MM.1S (cell line): ENCODE data around the gene KRTAP10-5.

Source experiments
- DNase-seq: peaks from one replicate; pipeline ENCODE4 v3.0.0-alpha.2; 2015
- H2AFZ ChIP-seq: fragments of 300-600 bp; sonication (generic); 2 replicates; pipeline ENCODE4 v1.6.0; 2016; ENCODE audit warnings: antibody characterized with exemption, low read length
- H3F3A ChIP-seq: fragments of 300-600 bp; sonication (generic); 2 replicates; pipeline ENCODE4 v1.6.1; 2016; ENCODE audit warnings: mild to moderate bottlenecking, antibody characterized with exemption, low read length, moderate library complexity, mixed read lengths; ENCODE audit not compliant: insufficient read depth
- H3K27ac ChIP-seq: fragments of 300-600 bp; sonication (generic); 2 replicates; pipeline ENCODE4 v1.5.1; 2016; ENCODE audit warnings: mild to moderate bottlenecking, low read length
- H3K27me3 ChIP-seq: fragments of 300-600 bp; sonication (generic); replicated peaks from 2 replicates; pipeline ENCODE4 v1.6.0; 2016; ENCODE audit warnings: low read length; ENCODE audit not compliant: insufficient read depth
- H3K36me3 ChIP-seq: fragments of 300-600 bp; sonication (generic); replicated peaks from 2 replicates; pipeline ENCODE4 v1.6.1; 2016; ENCODE audit warnings: mild to moderate bottlenecking, low read length, mixed read lengths; ENCODE audit not compliant: insufficient read depth
- H3K4me1 ChIP-seq: fragments of 300-600 bp; sonication (generic); 2 replicates; pipeline ENCODE4 v1.6.1; 2016; ENCODE audit warnings: low read length, mixed read lengths
- H3K4me2 ChIP-seq: fragments of 300-600 bp; sonication (generic); 2 replicates; pipeline ENCODE4 v1.6.0; 2016; ENCODE audit warnings: low read depth, low read length
- H3K4me3 ChIP-seq: fragments of 300-600 bp; sonication (generic); 2 replicates; pipeline ENCODE4 v1.5.1; 2016; ENCODE audit warnings: low read length, mixed read lengths
- H3K79me2 ChIP-seq: fragments of 300-600 bp; sonication (generic); 2 replicates; pipeline ENCODE4 v1.6.1; 2016; ENCODE audit warnings: mixed run types, low read length, mixed read lengths
- H3K9ac ChIP-seq: fragments of 300-600 bp; sonication (generic); 2 replicates; pipeline ENCODE4 v1.6.1; 2016; ENCODE audit warnings: low read length, mixed read lengths
- H3K9me2 ChIP-seq: fragments of 300-600 bp; sonication (generic); replicated peaks from 2 replicates; pipeline ENCODE4 v1.6.1; 2016; ENCODE audit warnings: mild to moderate bottlenecking, low read length, mixed read lengths; ENCODE audit not compliant: insufficient read depth
- H3K9me3 ChIP-seq: fragments of 300-600 bp; sonication (generic); replicated peaks from 2 replicates; pipeline ENCODE4 v1.6.1; 2016; ENCODE audit warnings: mild to moderate bottlenecking, low read length, mixed read lengths; ENCODE audit not compliant: insufficient read depth
- H4K20me1 ChIP-seq: fragments of 300-600 bp; sonication (generic); 2 replicates; pipeline ENCODE4 v1.6.1; 2016; ENCODE audit warnings: mild to moderate bottlenecking, low read length, moderate library complexity, mixed read lengths; ENCODE audit not compliant: insufficient read depth
- EZH2 ChIP-seq: fragments of 300-600 bp; sonication (generic); optimal IDR thresholded peaks from 2 replicates; pipeline ENCODE3; 2017; ENCODE audit warnings: low read depth, mild to moderate bottlenecking, antibody characterized with exemption, low read length, mixed read lengths
- EZH2phosphoT487 ChIP-seq: fragments of 300-600 bp; sonication (generic); IDR thresholded peaks from 2 replicates; pipeline ENCODE4 v1.6.1; 2018; ENCODE audit warnings: antibody characterized with exemption, low read length
- TF ChIP-seq, protein P1 (sequence below): fragments of 300-600 bp; sonication (generic); IDR thresholded peaks from 2 replicates; pipeline ENCODE4 v1.5.1; 2016; ENCODE audit warnings: antibody characterized with exemption, low read length, mixed read lengths

The KRTAP10-5 gene

DNA sequence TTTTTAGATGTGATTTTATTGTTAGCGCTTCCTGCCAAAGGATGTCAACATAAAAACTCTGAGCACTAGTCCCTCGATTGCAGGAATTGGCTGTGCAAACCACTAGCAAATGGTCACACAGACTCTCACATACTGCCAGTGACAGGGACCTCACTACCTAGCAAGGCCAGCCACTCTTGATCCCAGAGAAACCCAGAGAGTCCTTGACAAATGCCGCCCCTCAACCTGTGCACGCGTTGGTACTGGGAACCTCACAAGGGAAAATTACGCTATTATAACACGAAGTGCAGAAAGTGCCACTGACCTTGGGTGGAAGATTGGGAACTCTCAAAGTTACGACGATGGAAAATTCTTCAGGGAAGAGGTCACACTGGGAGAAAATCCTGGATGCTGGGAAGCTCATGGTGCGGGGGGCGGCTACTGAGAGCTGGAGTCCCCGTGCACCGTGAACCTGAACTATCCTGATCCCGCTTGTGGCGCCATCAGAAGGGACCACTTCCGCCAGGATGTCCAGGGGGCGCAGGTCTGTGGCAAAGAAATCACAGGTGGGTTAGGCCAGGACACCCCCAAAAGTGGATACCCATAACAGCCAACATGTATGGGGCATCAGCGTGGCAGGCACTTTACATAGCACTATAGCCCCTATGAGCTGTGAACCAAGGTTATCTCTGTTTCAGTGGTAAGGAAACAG lies 12.8 kb downstream of the KRTAP10-5 start:
- Histone ChIP-seq H3F3A (no peaks in the 10 kb centered on the region), H3K27ac (no peak overlapping the region), H3K9me3 (no peaks in the 10 kb centered on the region), H4K20me1 (no peaks in the 10 kb centered on the region), H3K9me2 (no peaks in the 10 kb centered on the region), H3K9ac (no peak overlapping the region), H3K79me2 (no peaks in the 10 kb centered on the region), H3K27me3 (peaks cover 99% of the 10 kb centered on the region), H3K4me3 (no peak overlapping the region), H3K4me2 (no peak overlapping the region), H2AFZ (no peak overlapping the region), H3K36me3 (no peaks in the 10 kb centered on the region), H3K4me1 (no peaks in the 10 kb centered on the region)
- TF ChIP-seq, protein P1, sequence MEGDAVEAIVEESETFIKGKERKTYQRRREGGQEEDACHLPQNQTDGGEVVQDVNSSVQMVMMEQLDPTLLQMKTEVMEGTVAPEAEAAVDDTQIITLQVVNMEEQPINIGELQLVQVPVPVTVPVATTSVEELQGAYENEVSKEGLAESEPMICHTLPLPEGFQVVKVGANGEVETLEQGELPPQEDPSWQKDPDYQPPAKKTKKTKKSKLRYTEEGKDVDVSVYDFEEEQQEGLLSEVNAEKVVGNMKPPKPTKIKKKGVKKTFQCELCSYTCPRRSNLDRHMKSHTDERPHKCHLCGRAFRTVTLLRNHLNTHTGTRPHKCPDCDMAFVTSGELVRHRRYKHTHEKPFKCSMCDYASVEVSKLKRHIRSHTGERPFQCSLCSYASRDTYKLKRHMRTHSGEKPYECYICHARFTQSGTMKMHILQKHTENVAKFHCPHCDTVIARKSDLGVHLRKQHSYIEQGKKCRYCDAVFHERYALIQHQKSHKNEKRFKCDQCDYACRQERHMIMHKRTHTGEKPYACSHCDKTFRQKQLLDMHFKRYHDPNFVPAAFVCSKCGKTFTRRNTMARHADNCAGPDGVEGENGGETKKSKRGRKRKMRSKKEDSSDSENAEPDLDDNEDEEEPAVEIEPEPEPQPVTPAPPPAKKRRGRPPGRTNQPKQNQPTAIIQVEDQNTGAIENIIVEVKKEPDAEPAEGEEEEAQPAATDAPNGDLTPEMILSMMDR = no peak
- TF ChIP-seq EZH2 = no peak
- no peak for DNase-seq

DNA sequence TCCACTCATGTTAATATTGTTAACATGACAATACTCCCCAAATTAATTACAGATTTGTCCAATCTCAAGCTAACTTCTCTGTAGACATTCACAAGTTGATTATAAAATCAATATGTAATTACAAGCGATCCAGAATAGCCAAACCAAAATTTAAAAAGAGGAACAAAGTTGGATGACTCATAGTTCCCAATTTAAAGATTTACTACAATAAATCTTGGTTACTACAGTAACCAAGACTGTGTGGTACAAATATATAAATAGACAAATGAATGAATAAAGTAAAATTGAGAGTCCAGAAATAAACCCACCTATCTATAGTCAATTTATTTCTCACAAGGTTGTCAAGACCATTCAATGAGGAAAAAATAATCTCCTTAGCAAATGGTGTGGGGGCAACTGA lies 14.0 kb downstream of the KRTAP10-5 start:
- Histone ChIP-seq H3K4me2 (no peak overlapping the region), H3K4me1 (no peaks in the 10 kb centered on the region), H3K9ac (no peak overlapping the region), H4K20me1 (no peaks in the 10 kb centered on the region), H3K9me3 (no peaks in the 10 kb centered on the region), H2AFZ (no peak overlapping the region), H3K36me3 (no peaks in the 10 kb centered on the region), H3F3A (no peaks in the 10 kb centered on the region), H3K9me2 (no peaks in the 10 kb centered on the region), H3K79me2 (no peaks in the 10 kb centered on the region), H3K27me3 (peaks cover 99% of the 10 kb centered on the region), H3K27ac (no peak overlapping the region), H3K4me3 (no peak overlapping the region)
- TF ChIP-seq, protein P1 = no peak
- no peak for TF ChIP-seq EZH2
- no peak for TF ChIP-seq EZH2phosphoT487
- no peak for DNase-seq

DNA sequence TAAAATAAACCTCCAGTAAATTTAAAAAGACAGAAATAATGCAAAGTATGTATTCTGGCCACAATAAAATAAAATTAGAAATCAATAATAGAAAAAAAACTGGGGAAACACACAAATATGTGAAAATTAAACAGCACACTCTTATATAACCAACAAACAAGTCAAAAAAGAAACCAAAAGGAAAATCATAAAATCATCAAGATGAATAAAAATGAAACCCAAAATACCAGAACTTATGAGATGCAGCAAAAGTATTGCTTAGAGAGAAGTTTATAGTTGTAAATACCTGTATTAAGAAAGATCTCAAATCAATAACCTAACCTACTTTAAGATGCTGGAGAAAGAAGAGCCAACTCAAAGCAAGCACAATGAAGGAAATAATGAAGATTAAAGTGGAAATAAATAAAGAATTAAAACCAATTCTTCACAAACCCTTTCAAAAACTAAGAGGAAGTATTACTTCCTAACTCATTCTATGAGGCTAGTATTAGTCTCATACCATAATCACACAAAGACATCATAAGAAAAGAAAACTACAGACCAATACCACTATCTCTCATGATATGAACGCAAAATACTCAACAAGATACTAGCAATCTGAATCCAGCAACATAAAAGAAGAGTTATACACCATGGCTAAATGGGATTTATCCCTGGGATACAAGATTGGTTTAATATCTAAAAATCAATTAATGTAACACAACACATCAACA lies 15.4 kb downstream of the KRTAP10-5 start:
- no peaks in the 10 kb centered on the region for H3K79me2 ChIP-seq
- no peak overlapping the region for H3K4me2 ChIP-seq
- no peak overlapping the region for H2AFZ ChIP-seq
- H3F3A ChIP-seq = no peaks in the 10 kb centered on the region
- no peak overlapping the region for H3K27ac ChIP-seq
- no peaks in the 10 kb centered on the region for H3K9me3 ChIP-seq
- H3K4me3 ChIP-seq = no peak overlapping the region
- no peaks in the 10 kb centered on the region for H3K4me1 ChIP-seq
- no peaks in the 10 kb centered on the region for H3K9me2 ChIP-seq
- no peak overlapping the region for H3K9ac ChIP-seq
- peaks cover 92% of the 10 kb centered on the region for H3K27me3 ChIP-seq
- H4K20me1 ChIP-seq = no peaks in the 10 kb centered on the region
- TF ChIP-seq, protein P1 = no peak
- TF ChIP-seq EZH2phosphoT487 = no peak
- no peak for TF ChIP-seq EZH2
- H3K36me3 ChIP-seq = no peaks in the 10 kb centered on the region
- no peak for DNase-seq
